ENCODE data around the gene SHMT2.

SHMT2 gene

DNA sequence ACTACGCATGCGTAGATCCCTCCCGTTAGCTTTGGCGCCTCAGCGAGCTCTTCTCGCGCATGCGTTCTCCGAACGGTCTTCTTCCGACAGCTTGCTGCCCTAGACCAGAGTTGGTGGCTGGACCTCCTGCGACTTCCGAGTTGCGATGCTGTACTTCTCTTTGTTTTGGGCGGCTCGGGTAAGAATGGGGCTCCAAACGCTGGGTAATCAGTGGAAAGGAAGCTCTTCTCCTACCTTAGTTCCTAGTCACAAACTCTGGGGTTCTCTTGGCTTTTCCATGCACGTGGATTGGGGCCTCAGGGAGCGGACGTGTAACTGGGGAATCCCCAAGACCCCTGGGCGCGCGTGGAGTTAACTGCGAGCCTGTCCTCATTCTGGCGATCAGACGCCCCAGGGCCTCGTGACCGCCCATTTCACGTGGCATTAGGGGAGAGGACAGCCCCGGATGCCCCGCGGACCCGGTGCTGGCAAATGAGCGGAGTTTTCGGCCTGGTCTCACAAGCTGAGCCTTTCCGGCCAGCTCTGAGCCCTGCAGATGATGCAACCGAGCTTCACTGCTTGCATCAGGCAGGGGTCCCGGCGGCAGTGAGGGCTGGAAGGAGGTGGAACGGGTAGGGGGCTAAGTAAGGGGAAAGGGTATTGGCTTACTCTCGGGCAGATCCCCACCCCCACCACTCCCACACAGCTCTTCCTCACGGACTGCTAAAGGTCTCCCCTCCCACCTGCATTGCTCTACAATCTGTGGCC lies at the start of gene SHMT2:
Gene SHMT2, plus strand, starts transcription at position 78 of the 747 bp plus-strand sequence. Its CDS starts 68 bp downstream, at position 146.
- Histone ChIP-seq H3K4me3 (peak within 1 kb of the TSS; percentile 56 to 75 (median 63)), H3K27ac (peak within 1 kb of the TSS; percentile 25 to 92 (median 83))

DNA sequence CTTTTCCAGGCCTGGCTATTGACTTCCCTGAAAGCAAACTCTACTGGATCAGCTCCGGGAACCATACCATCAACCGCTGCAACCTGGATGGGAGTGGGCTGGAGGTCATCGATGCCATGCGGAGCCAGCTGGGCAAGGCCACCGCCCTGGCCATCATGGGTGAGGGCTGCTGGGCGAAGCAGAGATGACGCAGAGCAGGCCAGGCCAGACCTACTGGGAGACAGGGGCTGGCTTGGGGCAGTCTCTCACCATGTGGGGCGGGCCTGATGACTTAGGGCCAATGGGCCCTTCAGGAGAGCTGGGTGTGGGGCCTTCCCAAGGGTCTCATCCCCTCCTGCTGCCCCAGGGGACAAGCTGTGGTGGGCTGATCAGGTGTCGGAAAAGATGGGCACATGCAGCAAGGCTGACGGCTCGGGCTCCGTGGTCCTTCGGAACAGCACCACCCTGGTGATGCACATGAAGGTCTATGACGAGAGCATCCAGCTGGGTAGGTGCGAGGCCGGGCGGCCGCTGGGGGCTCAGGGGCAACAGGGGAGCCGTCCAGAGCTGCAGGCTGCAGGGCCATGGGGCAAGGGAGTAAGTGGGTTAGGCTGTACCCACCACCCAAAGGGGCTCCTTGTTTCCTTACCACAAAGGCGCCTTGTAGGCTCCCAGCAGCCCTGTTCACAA lies 49.1 kb upstream of the SHMT2 start:
- Histone ChIP-seq H3K27ac (peak overlapping the region in 8 of 21 experiments; percentile 6 to 67 (median 32)), H3K4me3 (no peak overlapping the region)

DNA sequence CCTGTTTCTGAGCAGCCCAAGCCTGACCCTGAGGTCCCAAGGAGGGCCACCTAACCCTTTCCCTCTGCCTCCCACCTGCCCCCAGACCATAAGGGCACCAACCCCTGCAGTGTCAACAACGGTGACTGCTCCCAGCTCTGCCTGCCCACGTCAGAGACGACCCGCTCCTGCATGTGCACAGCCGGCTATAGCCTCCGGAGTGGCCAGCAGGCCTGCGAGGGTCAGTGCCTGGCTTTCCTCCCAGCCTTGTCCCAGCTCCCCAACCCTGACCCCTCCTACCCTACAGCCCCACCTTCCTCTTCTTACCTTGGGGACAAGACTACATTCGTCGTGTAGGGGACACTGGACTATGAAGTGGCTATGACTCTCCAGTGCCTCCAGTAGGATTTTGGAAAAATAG lies 48.4 kb upstream of the SHMT2 start:
- Histone ChIP-seq H3K27ac (peak overlapping the region in 11 of 21 experiments; percentile 2 to 67 (median 29)), H3K4me3 (no peak overlapping the region)

GRCh38 chr12:57181561-57182155 lies 47.9 kb upstream of the SHMT2 start:
- H3K27ac ChIP-seq: peak overlapping the region in 10 of 21 experiments; percentile 2 to 67 (median 30)
- H3K4me3 ChIP-seq: no peak overlapping the region

DNA sequence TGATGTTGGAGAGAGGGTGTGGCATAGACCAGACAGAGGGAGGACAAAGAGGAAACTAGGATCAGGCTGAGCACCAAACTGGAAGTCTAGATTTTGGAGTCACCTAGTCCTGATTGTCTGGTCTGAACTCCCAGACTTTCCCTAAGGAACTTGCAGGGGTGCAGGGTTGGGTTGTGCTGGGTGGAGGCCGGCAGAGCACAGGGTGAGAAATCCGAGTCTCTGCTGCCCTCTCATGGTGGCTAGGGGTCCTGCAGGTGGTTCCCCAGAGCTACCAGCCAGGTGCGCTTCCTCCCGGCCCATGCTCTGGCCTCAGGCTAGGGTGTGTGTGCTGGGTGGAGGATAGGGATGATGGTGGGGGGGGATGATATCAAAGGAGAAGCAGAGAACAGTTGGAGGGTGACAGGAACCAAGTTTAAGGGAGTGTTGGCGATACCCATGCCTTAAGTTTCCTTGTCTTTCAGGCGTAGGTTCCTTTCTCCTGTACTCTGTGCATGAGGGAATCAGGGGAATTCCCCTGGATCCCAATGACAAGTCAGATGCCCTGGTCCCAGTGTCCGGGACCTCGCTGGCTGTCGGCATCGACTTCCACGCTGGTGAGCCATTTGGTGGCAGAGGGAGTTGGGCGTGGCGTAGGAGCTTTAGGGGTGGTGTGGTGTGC lies 46.5 kb upstream of the SHMT2 start:
- no peak overlapping the region for H3K4me3 ChIP-seq
- peak overlapping the region in 2 of 21 experiments; percentile 15 to 42 for H3K27ac ChIP-seq

- Histone ChIP-seq H3K4me3 (no peak overlapping the region), H3K27ac (no peak overlapping the region)
These were observed 45.4 kb upstream of the SHMT2 start for GRCh38 chr12:57183939-57184725.

DNA sequence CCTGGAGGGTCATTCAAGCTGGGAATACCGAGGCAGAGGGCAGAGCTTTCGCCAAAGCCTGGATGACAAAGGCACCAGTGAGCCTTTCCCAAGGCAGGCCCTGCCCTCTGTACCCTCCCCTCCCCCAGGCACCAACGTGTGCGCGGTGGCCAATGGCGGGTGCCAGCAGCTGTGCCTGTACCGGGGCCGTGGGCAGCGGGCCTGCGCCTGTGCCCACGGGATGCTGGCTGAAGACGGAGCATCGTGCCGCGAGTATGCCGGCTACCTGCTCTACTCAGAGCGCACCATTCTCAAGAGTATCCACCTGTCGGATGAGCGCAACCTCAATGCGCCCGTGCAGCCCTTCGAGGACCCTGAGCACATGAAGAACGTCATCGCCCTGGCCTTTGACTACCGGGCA lies 44.1 kb upstream of the SHMT2 start:
- H3K4me3 ChIP-seq: no peak overlapping the region
- no peak overlapping the region for H3K27ac ChIP-seq

DNA sequence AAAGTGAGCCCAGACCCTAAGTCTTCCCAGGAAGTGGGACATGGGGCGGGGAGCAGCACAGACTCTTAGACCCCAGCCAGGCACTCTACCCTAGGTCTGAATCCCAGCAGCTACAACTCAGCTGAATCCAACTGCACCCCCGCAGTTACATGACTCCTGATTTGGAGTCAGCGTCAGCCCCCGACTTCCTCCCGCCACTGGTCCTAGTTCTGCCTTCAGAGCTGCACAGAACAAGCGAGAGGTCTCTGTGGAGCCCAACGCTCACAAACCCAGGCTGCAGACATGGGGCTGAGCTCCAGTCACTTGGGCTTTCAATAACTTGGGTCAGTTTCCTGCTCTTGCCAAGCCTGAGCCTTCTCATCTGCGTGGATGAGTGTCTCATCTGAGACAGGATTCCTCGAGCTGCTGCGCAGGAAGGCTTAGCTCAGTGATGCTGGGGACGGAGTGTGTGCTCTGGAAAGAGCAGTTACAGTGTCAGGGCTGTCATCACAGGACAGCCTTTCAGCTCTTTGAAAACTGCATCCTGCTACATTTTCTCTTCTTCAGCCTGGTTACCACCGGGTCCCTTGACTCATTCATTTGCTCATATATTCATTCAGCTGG lies 43.5 kb upstream of the SHMT2 start:
- H3K27ac ChIP-seq: no peak overlapping the region
- H3K4me3 ChIP-seq: no peak overlapping the region

GRCh38 chr12:57187222-57188089 lies 42.1 kb upstream of the SHMT2 start:
- Histone ChIP-seq H3K4me3 (no peak overlapping the region), H3K27ac (peak overlapping the region in 2 of 21 experiments; percentile 34 to 42)

- Histone ChIP-seq H3K27ac (peak overlapping the region in 1 of 21 experiments; percentile 34), H3K4me3 (no peak overlapping the region)
These were observed 41.5 kb upstream of the SHMT2 start for GRCh38 chr12:57188090-57188425.

- H3K27ac ChIP-seq: no peak overlapping the region
- H3K4me3 ChIP-seq: no peak overlapping the region
These were observed 39.5 kb upstream of the SHMT2 start for GRCh38 chr12:57190037-57190436.

DNA sequence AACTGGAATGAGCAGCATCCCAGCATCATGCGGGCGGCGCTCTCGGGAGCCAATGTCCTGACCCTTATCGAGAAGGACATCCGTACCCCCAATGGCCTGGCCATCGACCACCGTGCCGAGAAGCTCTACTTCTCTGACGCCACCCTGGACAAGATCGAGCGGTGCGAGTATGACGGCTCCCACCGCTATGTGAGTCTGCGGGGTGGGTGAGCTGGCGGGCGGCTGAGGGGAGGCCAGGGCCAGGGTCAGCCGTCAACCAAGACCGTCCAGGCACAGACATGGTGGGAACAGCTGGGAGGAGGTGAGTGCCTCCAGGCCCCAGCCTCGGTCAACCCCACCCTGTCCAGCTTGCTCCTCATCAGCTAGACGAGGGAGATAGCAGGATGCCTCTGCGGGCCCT lies 38.7 kb upstream of the SHMT2 start:
- no peak overlapping the region for H3K4me3 ChIP-seq
- H3K27ac ChIP-seq: no peak overlapping the region

DNA sequence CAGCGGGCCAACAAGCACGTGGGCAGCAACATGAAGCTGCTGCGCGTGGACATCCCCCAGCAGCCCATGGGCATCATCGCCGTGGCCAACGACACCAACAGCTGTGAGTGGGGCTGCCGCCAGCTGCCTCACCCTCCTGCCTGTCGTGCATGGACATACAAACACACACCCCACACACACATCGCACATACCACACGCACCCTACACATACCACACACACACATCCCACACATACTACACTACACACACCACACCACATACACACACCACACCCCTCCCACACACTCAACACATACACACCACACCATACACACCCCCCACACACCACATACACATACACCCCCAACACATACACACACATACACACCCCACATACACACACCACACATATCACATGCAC lies 38.1 kb upstream of the SHMT2 start:
- no peak overlapping the region for H3K27ac ChIP-seq
- H3K4me3 ChIP-seq: no peak overlapping the region

GRCh38 chr12:57192920-57193319 lies 36.6 kb upstream of the SHMT2 start:
- Histone ChIP-seq H3K4me3 (no peak overlapping the region), H3K27ac (no peak overlapping the region)

- Histone ChIP-seq H3K4me3 (no peak overlapping the region), H3K27ac (no peak overlapping the region)
These were observed 35.7 kb upstream of the SHMT2 start for GRCh38 chr12:57193706-57194245.

GRCh38 chr12:57194253-57194652 lies 35.3 kb upstream of the SHMT2 start:
- H3K27ac ChIP-seq: no peak overlapping the region
- H3K4me3 ChIP-seq: no peak overlapping the region

- Histone ChIP-seq H3K4me3 (no peak overlapping the region), H3K27ac (no peak overlapping the region)
These were observed 34.3 kb upstream of the SHMT2 start for GRCh38 chr12:57195186-57195585.

All from skin epidermis (tissue), 12 donors.